ENCODE measurements around the gene CARNS1. TPM values are rescaled to one million over a fixed set of nuclear protein-coding genes. Genes with fewer than 3 reads are reported as not detected.

CARNS1 gene
- polyA plus RNA-seq, 3 donors = 1.9 to 5.2 (median 4.1) TPM

GRCh38 chr11:67428052-67429001 is 12.8 kb downstream of the CARNS1 start, which contains the start of gene RPS6KB2:
TSS of gene RPS6KB2 (plus strand) at chr11:67428494. CDS start at chr11:67428546, 52 bp downstream.
- DNase-seq = peak; percentile 97

DNA sequence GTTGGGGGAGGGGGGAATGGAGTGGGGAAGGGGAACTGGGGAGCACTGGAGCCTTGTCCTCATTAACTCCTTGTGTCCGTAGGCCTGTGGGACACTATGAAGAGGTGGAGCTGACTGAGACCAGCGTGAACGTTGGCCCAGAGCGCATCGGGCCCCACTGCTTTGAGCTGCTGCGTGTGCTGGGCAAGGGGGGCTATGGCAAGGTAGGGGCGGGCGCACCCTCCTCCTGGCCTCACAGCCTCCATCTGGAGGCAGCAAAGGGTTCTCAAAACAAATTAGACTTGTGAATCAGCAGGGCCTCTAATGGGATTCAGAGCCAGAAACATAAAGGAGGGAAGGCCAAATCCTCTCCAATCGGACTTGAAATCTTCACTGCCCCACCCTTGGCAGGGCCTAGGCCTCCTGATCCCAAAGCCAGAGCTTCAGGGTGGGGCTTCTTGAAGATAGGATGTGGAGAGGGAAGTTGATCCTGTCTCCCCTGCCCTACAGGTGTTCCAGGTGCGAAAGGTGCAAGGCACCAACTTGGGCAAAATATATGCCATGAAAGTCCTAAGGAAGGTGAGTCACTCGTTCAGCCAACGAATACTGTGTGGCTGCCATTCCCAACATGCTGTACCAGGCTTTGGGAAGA is 13.7 kb downstream of the CARNS1 start:
- no peak for DNase-seq

- no peak for DNase-seq
These were observed 14.2 kb downstream of the CARNS1 start for GRCh38 chr11:67429722-67430121.

GRCh38 chr11:67431346-67432249 is 16.1 kb downstream of the CARNS1 start:
- DNase-seq = no peak

GRCh38 chr11:67432655-67433349 is 17.3 kb downstream of the CARNS1 start:
- no peak for DNase-seq

GRCh38 chr11:67433536-67434394 is 18.3 kb downstream of the CARNS1 start:
- DNase-seq = no peak

DNA sequence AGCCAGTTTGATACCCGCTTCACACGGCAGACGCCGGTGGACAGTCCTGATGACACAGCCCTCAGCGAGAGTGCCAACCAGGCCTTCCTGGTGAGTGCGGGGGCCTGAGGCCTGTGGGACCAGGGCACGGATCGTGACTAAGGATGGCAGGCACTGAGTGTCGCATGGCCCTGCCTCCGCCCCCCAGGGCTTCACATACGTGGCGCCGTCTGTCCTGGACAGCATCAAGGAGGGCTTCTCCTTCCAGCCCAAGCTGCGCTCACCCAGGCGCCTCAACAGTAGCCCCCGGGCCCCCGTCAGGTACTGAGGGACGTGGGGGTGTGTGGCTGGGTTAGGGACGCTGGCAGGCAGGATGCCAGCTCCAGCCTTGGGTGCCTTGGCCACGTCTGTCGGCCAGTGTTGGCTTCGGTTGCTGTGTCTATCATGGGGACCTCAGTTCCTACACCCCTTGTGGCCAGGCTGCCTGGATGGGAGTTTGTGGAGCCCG is 19.0 kb downstream of the CARNS1 start:
- no peak for DNase-seq

- no peak for DNase-seq
These were observed 19.7 kb downstream of the CARNS1 start for GRCh38 chr11:67435031-67435726.

DNA sequence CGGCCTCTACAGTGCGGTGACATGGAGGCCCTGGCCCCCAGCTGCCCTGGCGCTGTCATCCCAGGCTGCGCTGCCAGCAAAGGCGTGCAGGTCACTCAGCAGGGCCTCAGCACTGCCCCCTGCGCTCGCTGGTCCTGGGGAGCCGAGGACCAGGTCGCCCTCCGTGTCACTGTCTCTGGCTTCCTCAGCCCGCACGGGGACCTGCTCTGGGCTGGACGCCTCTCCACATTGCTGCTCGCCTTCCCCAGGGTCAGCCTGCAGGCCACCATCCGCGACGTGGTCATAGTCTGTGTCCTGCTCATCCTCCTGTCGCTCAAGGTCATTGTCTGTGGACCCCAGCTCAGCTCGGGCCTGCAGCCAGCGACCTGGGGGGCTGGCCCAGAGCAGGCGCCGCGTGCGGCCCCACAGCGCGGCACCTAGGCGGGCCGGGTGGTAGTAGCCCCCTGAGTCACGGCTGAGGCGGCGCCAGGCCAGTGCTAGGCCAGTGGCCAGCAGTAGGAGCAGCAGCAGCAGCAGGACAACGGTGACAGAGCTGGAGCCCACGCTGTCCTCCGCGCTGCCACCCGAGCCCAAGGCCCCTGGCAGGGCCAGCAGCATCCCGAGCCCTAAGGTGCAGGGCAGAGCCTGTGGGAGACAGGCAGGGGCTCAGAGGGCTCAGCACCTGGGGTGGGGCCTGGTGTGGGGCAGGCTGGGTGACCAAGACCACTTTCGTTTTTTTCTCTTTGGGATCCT is 20.4 kb downstream of the CARNS1 start:
- no peak for DNase-seq

- no peak for DNase-seq
These were observed 21.1 kb downstream of the CARNS1 start for GRCh38 chr11:67436459-67437081.

- DNase-seq = no peak
These were observed 21.8 kb downstream of the CARNS1 start, which contains the start of gene PTPRCAP for GRCh38 chr11:67437082-67437808. TSS of gene PTPRCAP (minus strand) at chr11:67437682. CDS start at chr11:67437619, 63 bp downstream.

GRCh38 chr11:67437809-67438157 is 22.3 kb downstream of the CARNS1 start:
- no peak for DNase-seq

GRCh38 chr11:67438158-67438902 is 22.9 kb downstream of the CARNS1 start:
- DNase-seq = no peak

GRCh38 chr11:67439321-67440228 is 24.1 kb downstream of the CARNS1 start:
- DNase-seq = no peak

GRCh38 chr11:67440229-67441097 is 25.0 kb downstream of the CARNS1 start:
- DNase-seq = no peak

Data from renal pelvis (tissue), 4 donors.